HG02623 (cell line): ENCODE data around the gene CHST2.

Experiments used
- ATAC-seq: cut with Tn5 transposase; IDR thresholded peaks from one replicate; pipeline ENCODE4 v1.9.1; 2021; ENCODE audit warnings: moderate library complexity; ENCODE audit not compliant: unreplicated experiment

CHST2 gene

DNA sequence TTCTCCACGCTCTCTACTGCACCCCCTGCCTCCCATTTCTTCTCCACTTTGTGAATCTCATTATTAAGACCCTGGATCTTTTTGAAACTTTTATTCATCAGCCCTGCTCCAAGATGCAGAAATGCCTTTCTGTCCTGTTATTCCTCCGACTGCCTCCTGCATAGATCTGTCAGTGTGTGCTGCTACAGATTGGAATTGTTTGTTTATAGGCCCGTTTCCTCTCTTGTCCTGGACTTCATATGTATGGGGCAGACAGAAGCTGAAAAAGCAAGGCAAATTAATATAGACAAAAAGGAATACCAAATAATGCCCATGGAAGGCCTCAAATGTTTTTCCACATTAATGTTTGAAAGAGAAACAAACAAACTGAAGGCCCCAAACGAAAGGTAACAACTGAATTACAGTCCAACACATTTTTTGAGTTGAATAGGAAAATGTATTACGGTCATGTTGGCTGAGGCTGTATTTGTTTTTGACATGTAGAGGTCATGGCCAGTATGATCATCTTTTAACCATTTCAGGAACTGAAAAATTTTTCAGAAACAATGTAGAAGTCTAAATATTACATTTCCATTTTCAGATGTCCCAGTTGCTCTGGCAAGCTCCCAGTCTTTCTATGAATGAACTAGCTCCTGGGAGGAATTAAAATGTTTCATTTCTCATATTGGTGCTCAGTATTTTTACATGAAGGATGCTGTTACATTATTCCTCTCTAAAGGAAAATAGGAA lies 8.8 kb downstream of the CHST2 start:
- no peak for ATAC-seq

DNA sequence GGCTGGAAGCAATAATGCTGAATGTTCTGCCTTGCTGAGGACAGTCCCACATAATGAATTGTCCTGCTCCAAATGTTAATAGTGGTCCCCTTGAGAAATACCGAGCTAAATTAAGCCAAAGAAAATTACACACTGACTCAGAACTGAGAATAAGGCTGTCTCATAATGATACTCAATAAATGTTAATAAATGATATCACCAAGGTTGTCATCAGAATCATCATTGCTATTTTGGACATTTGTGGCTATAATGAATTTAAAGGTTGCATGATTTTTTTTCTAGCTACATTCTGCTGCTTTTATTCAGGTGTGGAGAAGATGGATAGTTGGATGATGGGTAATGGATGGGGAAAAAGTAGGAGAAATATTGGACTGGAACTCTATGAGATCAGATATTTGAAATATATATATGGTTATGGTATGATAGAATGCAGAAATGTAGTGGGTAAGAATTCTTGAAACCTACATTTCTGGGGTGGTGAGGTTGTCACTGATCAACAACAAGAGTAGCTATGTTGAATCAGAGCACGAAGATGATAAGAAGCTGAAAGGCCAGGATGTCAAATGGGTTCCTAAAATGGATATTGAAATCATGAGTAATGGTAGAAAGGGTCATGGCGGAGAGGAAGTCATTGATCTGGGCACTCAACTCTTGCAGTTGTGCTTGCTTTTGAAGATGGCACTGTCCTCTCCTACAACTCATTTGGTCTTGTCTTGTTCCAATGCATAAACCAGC lies 12.8 kb downstream of the CHST2 start:
- ATAC-seq = no peak

DNA sequence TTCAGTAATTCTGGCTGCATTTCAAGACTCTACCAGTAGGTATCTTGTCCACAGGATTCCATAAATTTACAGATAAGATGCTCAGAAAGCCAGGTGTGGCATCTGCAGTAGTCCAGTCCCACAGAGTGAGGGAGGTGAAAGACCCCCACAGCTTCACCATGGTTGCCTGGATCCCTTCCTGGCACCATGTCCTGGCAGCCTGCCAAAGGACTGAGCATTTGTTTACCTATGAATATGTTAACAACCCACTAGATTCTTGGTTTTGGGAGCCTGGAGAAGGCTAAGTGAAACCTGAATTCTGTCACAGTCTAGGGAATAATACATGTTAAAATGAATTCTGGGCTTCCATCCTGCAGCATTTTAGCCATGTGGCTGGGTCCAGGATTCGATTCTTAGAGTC lies 14.9 kb downstream of the CHST2 start:
- no peak for ATAC-seq

DNA sequence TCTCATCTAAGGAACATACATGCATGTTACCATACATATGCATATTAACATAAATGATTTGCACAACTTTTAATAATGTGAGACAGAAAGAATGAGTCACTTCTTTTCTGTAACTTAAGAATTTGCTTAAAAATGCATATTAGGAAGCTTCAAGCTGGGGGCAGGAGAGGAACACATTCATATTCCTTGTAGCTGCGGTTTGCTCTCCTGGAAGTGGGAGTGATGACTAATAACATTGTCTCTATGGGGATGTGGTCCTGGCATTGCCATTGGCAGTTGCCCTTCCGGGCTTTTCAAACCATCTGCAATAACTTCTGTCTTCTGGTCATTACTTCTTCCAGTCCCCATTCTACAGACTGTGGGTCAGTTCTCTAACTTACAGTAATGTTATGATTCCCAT lies 15.6 kb downstream of the CHST2 start:
- no peak for ATAC-seq

DNA sequence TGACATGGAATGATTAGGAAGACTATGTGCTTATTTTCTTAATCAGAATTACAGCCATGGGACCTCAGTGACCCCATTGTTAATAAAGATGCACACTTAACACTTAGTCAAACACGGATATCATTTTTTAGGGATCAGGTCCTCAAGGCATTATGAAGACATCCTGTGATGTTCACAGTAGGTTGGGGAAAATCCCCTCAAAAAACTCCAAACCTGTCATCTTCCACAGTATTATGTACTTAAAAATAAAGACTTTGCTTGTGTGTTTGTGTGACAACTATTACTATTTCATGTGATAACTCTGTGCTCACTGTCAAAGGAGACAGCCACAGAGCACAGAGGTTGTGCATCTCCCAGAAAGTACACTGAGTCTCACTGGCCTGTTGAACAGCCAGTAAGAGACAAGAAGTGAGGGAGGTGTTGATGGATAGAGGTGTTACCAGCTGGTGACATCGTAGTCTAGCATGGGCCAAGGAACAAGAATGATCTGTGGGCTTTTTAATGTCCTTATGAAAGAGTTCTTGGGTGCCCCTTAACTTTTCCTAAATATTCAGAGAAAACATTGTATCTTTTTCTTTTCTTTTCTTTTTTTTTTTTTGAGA lies 18.0 kb downstream of the CHST2 start:
- no peak for ATAC-seq

DNA sequence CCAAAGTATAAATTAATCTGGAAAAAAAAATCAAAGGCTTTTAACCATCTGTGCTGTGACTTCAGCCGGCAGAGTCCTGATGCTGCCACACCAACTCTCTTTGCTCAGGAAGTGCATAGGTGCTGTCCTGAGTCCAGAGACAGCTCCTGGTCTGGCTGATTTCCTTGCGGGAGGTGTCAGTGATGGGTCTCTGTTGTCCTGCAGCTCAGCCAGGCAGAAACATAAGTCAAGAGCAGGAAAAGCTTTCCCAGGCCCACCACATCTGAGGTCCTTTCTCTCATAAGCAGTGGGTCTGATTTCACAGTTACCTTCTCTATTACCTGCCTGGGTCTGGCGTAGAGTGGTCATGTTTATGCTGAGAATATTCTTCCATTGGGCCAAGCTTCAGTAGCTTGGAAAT lies 19.4 kb downstream of the CHST2 start:
- ATAC-seq = no peak

DNA sequence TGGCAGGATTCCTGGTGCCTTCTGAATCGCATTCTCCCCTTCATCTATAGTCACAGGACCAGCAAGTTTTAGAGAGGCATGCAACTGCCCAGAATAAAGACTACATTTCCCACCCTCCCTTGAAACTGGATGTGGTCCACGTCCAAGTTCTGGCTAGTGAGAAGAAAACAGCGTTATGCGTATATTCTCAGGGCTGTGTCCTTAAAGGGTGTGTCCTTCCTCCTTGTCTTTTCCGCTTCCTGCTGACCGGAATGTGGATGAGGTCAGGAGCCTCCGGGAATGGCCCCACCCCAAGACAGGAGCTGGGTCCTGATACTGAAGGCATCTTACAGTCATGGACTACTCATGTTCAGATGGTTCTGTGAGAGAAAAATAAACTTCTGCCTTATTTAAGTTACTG lies 20.2 kb downstream of the CHST2 start:
- no peak for ATAC-seq

DNA sequence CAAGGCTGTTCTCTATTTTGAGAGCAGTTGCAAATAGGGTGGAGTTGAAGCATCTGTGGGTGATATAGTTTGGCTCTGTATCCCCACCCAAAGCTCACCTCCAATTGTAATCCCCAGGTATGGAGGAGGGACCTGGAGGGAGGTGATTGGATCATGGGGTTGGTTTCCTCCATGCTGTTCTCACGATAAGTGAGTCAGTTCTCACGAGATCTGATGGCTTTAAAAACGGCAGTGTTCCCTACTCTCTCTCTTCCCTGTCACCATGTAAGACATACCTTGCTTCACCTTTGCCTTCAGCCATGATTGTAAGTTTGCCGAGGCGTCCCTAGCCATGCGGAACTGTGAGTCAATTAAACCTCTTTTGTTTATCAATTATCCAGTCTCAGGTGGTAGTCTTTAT lies 21.0 kb downstream of the CHST2 start:
- no peak for ATAC-seq

DNA sequence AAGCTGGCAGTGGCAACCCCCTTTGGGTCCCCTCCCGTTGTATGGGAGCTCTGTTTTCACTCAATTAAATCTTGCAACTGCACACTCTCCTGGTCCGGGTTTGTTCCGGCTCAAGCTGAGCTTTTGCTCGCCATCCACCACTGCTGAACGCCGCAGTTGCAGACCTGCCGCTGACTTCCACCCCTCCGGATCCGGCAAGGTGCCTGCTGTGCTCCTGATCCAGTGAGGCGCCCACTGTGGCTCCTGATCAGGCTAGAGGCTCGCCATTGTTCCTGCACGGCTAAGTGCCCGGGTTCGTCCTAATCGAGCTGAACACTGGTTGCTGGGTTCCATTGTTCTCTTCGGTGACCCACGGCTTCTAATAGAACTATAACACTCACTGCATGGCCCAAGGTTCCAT lies 22.8 kb downstream of the CHST2 start:
- ATAC-seq = no peak

DNA sequence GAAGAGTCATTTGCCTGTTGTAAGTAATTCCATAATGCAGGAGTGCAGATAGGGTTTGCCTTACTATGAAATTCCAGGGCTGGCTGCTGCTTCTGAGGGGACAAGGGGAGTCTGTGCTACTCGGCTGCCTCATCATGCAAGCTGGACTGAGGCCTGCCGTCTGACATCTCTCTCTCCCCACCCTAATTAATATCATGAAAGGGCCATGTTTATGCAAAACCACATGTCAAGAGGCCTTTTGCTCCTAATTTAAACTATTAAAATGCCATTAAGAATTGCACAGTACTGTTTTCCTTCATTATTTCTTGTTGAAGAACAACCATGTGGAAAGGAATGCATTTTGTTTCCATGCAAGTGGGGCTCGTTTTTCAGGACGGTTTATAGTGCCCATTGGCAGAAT lies 26.3 kb downstream of the CHST2 start:
- ATAC-seq = no peak

DNA sequence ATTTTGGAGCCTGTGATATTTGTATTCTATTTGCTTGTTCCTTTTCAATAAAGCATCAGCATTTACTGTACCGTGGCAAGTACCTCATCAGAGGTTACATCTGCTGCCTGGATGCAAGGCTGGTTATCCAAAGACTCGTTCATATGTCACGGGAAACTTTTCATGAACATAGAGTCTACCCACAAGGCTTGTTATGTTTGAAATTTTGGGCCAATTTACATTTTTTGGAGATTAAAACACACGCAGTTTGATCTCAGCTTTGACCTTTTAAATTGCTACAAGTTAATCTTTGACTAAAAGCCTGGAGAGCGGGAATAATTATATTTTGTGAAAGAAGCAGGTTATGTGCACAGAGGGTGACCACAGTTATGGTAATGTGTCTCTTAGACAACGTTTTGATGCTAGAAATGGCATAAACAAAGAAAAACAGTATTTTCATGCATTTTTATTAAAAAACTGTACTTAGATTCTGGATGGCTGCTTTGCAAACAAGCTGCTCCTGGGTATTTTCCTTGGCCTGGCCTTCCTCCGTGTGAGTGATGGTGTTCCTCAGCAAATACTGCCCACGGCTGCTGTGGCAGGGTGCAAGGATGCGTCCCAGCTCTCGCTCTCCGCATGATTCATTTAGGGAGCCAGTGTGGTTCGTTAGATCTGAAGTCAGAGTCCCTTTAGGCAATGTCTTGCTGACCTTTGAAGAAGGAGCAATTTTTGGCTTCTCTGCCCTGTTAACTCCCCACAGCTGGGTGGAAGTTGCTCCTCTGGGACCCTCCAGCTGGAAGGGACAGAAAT lies 27.1 kb downstream of the CHST2 start:
- no peak for ATAC-seq

DNA sequence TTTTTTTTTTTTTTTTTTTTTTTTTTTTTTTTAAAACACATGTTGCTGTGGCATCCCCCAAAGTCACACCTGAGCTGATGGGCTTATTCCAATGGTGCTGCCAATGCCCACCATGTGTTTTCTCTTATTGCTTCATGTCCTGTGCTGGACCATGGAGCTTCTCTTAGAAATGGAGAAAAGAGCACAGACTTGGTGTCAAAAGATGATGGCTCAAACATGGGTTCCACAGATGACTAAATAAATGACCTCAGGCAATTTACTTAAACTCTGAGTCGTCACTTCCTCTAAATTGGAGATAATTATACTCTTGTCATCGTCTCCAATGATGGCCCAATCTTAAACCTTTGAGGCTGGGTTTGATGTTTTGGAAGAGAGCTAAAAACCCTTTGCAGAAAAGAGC lies 28.1 kb downstream of the CHST2 start:
- no peak for ATAC-seq

DNA sequence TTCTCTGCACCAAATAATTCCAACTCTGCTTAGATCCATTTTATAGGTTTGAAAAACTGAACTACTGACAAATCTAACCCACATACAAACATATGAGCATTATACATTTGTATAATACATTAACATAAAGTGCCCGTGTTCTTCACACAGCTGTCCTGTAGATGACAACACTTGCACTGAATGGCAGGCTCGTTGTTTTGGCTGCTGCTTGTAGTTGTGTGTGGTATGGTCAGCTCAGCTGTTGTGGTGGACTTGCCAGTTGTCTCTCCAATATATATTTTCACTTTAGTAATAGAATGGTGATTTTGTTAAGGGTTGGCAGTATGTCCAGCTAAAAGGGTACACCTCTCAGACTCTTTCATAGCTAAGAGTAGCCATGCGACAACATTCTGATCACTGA lies 30.5 kb downstream of the CHST2 start:
- ATAC-seq = no peak

DNA sequence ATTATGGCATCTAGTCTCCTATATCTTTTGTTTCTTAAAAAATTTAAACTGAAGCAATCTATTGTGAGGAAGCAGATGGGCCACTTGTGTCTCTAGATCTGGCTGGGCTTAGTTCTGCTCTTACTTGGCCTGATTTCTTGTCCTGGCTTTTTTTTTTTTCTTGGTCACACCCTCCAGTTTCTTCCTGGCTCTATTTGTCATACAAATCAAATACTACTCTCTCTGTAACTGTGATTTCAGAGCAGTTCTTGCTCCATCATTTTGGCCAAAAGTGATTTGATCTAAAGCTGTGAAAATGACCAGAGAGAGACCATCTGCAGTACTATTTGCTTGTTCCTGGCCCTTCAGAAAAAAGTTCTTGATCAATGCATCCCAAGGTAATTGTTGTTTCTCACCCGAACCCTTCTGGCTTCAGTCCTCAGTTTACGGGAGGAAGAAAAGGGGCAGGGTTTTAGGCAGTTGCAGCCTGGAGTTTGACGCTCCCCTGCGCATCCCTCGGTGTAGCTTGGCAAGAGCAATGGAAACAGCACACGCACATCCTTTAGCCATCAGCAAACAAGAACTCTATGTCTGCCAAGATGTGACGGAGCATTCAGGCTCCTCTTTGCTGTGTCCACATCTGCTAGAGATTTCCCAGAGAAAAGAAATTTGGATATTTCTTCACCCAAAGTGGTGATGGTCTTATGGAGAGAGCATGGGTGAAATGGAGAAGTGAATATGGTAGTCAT lies 31.6 kb downstream of the CHST2 start:
- no peak for ATAC-seq

DNA sequence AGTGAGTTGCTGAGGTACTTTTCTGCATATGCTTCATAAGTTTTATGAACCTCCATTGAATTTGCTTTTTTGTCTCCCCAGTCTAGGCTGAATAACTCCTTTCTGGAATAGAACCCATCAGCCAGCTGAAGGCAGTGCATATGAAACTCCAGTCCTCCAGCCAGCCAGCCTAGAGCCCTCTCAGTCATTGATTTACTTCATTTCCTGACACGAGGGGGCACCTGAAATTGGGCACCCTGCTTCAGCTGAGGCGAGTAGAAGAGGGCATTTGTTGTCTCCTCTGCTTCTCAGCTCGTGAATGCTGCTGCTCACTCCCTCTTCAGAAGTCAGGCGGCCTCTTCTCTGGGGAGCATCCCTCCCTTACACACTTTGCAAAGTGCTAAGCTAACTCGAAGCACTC lies 32.5 kb downstream of the CHST2 start:
- ATAC-seq = no peak

DNA sequence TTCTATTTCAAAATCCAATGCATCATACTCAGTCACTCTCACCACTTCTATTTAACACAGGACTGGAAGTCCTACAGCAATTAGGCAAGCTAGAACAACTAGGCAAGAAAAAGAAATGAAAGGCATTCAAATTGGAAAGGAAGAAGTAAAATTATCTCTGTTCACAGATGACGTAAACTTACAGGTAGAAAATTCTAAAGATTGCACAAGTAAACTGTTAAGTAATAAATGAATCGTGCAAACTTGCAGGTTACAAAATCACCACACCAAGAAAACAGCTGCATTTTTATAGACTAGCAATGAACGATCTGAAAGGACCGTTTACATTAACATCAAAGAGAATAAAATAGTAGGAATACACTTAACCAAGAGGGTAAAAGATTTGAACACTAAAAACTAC lies 36.2 kb downstream of the CHST2 start:
- ATAC-seq = no peak

DNA sequence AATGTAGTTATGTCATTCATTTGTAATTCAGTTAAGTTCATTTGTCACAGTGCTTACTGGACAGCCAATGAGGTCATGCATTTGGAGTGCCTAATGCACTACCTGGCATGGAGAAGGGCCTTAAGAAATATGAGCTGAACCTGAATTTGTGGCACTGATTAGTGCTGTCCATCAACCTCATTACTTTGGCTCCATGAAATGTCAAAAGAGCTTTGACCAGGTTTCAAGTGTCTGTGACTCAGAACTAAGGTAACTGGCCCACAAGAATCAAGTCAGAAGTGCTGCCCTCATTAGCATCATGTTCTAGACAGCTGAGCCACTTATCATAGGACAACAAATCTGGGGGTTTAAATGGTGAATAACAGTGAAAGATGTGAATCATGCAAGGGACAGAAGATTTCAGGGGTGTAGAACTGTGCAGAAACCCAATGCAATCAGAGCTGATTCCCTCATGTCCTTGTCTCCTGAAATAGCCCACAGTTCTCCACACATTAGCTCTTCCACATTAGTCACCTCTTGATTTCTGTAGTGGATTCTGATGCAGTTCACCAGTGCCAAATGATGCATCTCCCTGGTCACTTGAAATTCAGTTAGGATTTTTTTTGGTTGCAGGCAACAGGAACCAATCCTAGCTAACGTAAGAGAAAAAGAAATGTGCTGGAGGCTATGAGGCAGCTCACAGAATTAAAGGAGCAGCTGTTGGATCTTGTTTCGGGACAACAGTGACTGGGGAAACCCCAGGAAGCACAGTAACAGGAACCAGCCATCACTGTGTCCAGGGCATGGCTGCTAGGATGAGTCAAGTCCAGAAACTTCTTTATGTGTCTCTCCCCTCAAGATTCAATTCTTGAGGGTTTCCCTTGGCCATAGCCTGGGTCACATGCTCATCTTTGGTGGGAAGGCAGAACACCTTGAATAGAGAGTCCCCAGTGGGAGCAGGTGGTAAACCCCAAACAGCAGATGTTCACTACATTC lies 38.7 kb downstream of the CHST2 start:
- peak; percentile 80 for ATAC-seq

DNA sequence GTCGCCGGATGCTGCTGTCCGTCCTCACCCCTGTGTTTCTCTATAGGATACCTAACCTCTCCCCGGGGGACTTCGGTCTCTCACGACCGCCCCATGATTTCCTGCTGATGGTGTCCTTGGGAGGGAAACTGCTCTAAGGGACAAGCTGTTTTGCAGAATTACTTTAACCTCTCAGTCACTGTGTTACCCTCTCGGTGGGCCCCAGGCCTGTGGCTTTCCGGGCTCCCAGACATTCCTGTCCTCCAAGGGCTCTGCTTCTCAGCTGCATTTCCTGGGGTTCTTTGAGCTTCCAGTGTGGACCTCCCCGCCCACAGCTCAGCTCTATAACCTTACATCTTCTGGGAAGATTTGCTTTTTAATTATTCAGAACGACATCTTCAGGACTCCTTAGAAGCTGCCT lies 40.9 kb downstream of the CHST2 start:
- no peak for ATAC-seq

DNA sequence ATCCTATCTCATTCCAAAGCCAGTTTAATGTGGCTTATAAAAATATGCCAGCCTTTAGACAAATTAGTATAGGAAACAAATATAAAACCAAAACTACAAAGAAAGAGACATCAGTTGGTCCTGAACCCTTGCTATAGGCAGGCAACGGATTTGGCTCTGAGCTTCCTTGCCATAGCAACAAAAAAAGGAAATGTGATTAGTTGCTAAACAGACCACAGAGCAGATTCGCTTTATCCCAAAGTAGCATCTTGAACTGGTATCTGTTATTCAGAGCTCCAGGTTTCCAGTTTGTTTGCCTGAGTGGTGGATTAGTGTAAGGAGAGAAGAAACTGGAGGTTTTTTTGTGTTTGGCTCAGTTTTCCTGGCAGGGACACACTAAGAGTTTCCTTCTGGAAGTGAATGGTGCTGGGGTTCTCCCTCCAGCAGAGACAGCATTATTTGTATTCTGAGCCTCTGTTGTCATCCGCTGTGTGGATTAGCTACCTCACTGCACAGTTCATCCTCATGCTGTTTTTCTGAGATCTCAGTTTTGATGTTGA lies 44.1 kb downstream of the CHST2 start:
- no peak for ATAC-seq
